DOHH2 (cell line): ENCODE data around the gene PPP1R12A.

Experiments used
- CTCF ChIP-seq: fragments of 200-600 bp; sonication (generic); IDR thresholded peaks from one replicate; pipeline ENCODE4 v1.5.1; 2014; ENCODE audit warnings: antibody characterized with exemption, mild to moderate bottlenecking, low read depth, low read length; ENCODE audit not compliant: poor library complexity, severe bottlenecking
- EZH2phosphoT487 ChIP-seq: fragments of 200-600 bp; sonication (generic); IDR thresholded peaks from 2 replicates; pipeline ENCODE4 v1.6.1; 2017; ENCODE audit warnings: borderline replicate concordance, mild to moderate bottlenecking, antibody characterized with exemption, low read length, moderate library complexity, mixed read lengths

- TF ChIP-seq CTCF (no peak), EZH2phosphoT487 (no peak)
Measured at GRCh38 chr12:79908366-79908765, 26.5 kb downstream of the PPP1R12A start.
